Duodenal mucosa (tissue), 2 donors: Measurements from ENCODE around the gene EMP3.

ENCODE experiments used
- H3K27ac ChIP-seq: one replicate; pipeline ENCODE4 v1.7.0; 2013; ENCODE audit warnings: low read depth, low read length
- H3K27me3 ChIP-seq, 2 donors: one replicate each; pipeline ENCODE4 v1.7.0; 2013; ENCODE audit warnings: low read length in 2 of 2, control low read depth in 1 of 2; ENCODE audit not compliant: insufficient read depth in 2 of 2, control insufficient read depth in 1 of 2
- H3K36me3 ChIP-seq, 2 donors: one replicate each; pipeline ENCODE4 v1.7.0; 2013; ENCODE audit warnings: low read length in 2 of 2, control low read depth in 1 of 2; ENCODE audit not compliant: insufficient read depth in 2 of 2, control insufficient read depth in 1 of 2
- H3K4me1 ChIP-seq, 2 donors: one replicate each; pipeline ENCODE4 v1.7.0; 2013; ENCODE audit warnings: low read length in 2 of 2, control low read depth in 1 of 2; ENCODE audit not compliant: insufficient read depth in 2 of 2, control insufficient read depth in 1 of 2
- H3K4me3 ChIP-seq, 2 donors: one replicate each; pipeline ENCODE4 v1.7.0; 2013; ENCODE audit warnings: low read length in 2 of 2, low read depth in 1 of 2
- H3K9ac ChIP-seq, 2 donors: one replicate each; pipeline ENCODE4 v1.7.0; 2013; ENCODE audit warnings: low read length in 2 of 2, low read depth in 1 of 2
- H3K9me3 ChIP-seq, 2 donors: one replicate each; pipeline ENCODE4 v1.7.0; 2013; ENCODE audit warnings: low read length in 2 of 2, control low read depth in 1 of 2; ENCODE audit not compliant: control insufficient read depth in 1 of 2

The EMP3 gene

GRCh38 chr19:48346191-48346590, 20.8 kb downstream of the EMP3 start:
- Histone ChIP-seq H3K36me3 (peaks cover 6 to 9% of the 10 kb centered on the region in 2 donors), H3K9me3 (no peaks in the 10 kb centered on the region), H3K27ac (no peak overlapping the region), H3K9ac (no peak overlapping the region), H3K4me1 (no peaks in the 10 kb centered on the region), H3K27me3 (no peaks in the 10 kb centered on the region), H3K4me3 (no peak overlapping the region)

GRCh38 chr19:48348045-48348444, 22.7 kb downstream of the EMP3 start:
- Histone ChIP-seq H3K4me1 (no peaks in the 10 kb centered on the region), H3K4me3 (no peak overlapping the region), H3K9me3 (no peaks in the 10 kb centered on the region), H3K9ac (no peak overlapping the region), H3K27ac (no peak overlapping the region), H3K27me3 (no peaks in the 10 kb centered on the region), H3K36me3 (peaks cover 0 to 2% of the 10 kb centered on the region in 2 donors)

- Histone ChIP-seq H3K27me3 (no peaks in the 10 kb centered on the region), H3K36me3 (no peaks in the 10 kb centered on the region), H3K4me1 (no peaks in the 10 kb centered on the region), H3K9ac (no peak overlapping the region), H3K27ac (no peak overlapping the region), H3K9me3 (no peaks in the 10 kb centered on the region), H3K4me3 (no peak overlapping the region)
Observed at GRCh38 chr19:48348737-48349136, 23.4 kb downstream of the EMP3 start.

- no peaks in the 10 kb centered on the region for H3K9me3 ChIP-seq
- H3K27me3 ChIP-seq: no peaks in the 10 kb centered on the region
- H3K27ac ChIP-seq: no peak overlapping the region
- no peaks in the 10 kb centered on the region for H3K4me1 ChIP-seq
- no peaks in the 10 kb centered on the region for H3K36me3 ChIP-seq
- H3K9ac ChIP-seq: no peak overlapping the region
- H3K4me3 ChIP-seq: no peak overlapping the region
Observed at GRCh38 chr19:48350856-48351255, 25.5 kb downstream of the EMP3 start.

GRCh38 chr19:48351341-48351752, 26.0 kb downstream of the EMP3 start:
- Histone ChIP-seq H3K4me3 (no peak overlapping the region), H3K9me3 (no peaks in the 10 kb centered on the region), H3K9ac (no peak overlapping the region), H3K36me3 (no peaks in the 10 kb centered on the region), H3K27me3 (no peaks in the 10 kb centered on the region), H3K27ac (no peak overlapping the region), H3K4me1 (no peaks in the 10 kb centered on the region)

GRCh38 chr19:48353677-48354076, 28.3 kb downstream of the EMP3 start:
- H3K9ac ChIP-seq: no peak overlapping the region
- no peak overlapping the region for H3K27ac ChIP-seq
- no peaks in the 10 kb centered on the region for H3K4me1 ChIP-seq
- H3K4me3 ChIP-seq: no peak overlapping the region
- H3K9me3 ChIP-seq: no peaks in the 10 kb centered on the region
- H3K27me3 ChIP-seq: no peaks in the 10 kb centered on the region
- H3K36me3 ChIP-seq: no peaks in the 10 kb centered on the region

GRCh38 chr19:48354332-48354992, 29.1 kb downstream of the EMP3 start:
- Histone ChIP-seq H3K9ac (no peak overlapping the region), H3K4me1 (no peaks in the 10 kb centered on the region), H3K27me3 (no peaks in the 10 kb centered on the region), H3K4me3 (no peak overlapping the region), H3K27ac (no peak overlapping the region), H3K9me3 (no peaks in the 10 kb centered on the region), H3K36me3 (no peaks in the 10 kb centered on the region)

- no peaks in the 10 kb centered on the region for H3K36me3 ChIP-seq
- H3K27ac ChIP-seq: no peak overlapping the region
- no peaks in the 10 kb centered on the region for H3K27me3 ChIP-seq
- no peaks in the 10 kb centered on the region for H3K4me1 ChIP-seq
- H3K4me3 ChIP-seq: no peak overlapping the region
- no peak overlapping the region for H3K9ac ChIP-seq
- no peaks in the 10 kb centered on the region for H3K9me3 ChIP-seq
Observed at GRCh38 chr19:48355365-48355954, 30.1 kb downstream of the EMP3 start.

GRCh38 chr19:48359123-48359522, 33.8 kb downstream of the EMP3 start:
- no peaks in the 10 kb centered on the region for H3K9me3 ChIP-seq
- H3K36me3 ChIP-seq: no peaks in the 10 kb centered on the region
- H3K9ac ChIP-seq: no peak overlapping the region
- no peaks in the 10 kb centered on the region for H3K27me3 ChIP-seq
- H3K4me1 ChIP-seq: peaks cover 0 to 5% of the 10 kb centered on the region in 2 donors
- no peak overlapping the region for H3K27ac ChIP-seq
- H3K4me3 ChIP-seq: no peak overlapping the region

- H3K9me3 ChIP-seq: no peaks in the 10 kb centered on the region
- no peak overlapping the region for H3K9ac ChIP-seq
- H3K27me3 ChIP-seq: no peaks in the 10 kb centered on the region
- H3K4me3 ChIP-seq: no peak overlapping the region
- peaks cover 7 to 12% of the 10 kb centered on the region in 2 donors for H3K4me1 ChIP-seq
- no peak overlapping the region for H3K27ac ChIP-seq
- H3K36me3 ChIP-seq: no peaks in the 10 kb centered on the region
Observed at GRCh38 chr19:48361912-48362311, 36.6 kb downstream of the EMP3 start.
